GM13977 (cell line): ENCODE measurements around the gene ENSA.

Experiments
- DNase-seq: peaks from one replicate; pipeline ENCODE4 v3.0.0; 2012; ENCODE audit warnings: low spot score
- in situ Hi-C: fragments of 300-500 bp; cut with MboI; formaldehyde crosslinking; loops from one replicate; pipeline ENCODE4 v1.12.0; 2022; ENCODE audit warnings: low sequenced_read_pairs, low pct_unique_long_range_greater_than_20kb, mixed read lengths, inconsistent platforms; ENCODE audit not compliant: unreplicated experiment
- TF ChIP-seq, protein P1 (sequence below): IDR thresholded peaks from 2 replicates; pipeline ENCODE4 v1.5.1; 2012; ENCODE audit warnings: mild to moderate bottlenecking, control low read depth; ENCODE audit not compliant: insufficient read depth; ENCODE audit errors: extremely low read depth, missing control alignments

Gene ENSA

DNA sequence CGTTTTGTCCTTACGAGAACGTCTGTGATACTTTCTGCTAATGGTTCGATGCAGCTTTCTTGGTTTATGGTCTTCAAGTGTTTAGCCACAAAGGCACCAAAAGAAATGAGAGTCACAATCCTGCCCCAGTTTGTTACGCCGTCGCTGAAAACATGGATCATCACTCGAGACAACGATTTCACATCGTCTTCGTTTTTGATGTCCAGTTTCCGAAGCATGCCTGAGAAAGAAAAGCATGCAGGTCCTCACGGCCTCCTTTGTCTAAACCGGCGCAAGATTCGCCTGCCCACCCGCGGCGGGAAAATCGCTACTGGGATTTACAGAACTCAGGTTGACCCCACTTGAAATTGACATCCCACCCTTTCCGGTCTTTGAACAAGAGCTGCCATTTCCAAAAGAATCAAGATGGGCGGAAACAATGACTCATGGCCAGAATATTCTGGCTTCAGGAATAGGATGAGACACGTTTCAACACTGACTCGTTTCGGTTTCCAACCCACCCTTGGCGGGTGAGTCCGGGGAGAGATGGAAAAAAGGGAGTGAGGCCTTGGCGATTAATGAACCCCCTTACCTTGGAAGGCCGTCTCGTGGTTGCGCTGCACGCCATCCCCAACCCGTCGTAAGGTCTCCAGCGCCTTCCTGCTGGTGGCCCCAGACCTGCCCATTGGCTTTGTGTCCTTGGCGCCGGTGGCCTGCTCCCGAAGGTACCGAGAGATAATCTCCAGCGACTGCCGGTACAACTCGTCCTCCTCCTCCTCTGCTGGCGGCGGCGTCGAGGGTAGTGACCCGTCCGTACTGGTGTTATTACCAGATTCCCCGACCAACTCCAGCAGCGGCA lies 50.9 kb downstream of the ENSA start:
- TF ChIP-seq, protein P1, sequence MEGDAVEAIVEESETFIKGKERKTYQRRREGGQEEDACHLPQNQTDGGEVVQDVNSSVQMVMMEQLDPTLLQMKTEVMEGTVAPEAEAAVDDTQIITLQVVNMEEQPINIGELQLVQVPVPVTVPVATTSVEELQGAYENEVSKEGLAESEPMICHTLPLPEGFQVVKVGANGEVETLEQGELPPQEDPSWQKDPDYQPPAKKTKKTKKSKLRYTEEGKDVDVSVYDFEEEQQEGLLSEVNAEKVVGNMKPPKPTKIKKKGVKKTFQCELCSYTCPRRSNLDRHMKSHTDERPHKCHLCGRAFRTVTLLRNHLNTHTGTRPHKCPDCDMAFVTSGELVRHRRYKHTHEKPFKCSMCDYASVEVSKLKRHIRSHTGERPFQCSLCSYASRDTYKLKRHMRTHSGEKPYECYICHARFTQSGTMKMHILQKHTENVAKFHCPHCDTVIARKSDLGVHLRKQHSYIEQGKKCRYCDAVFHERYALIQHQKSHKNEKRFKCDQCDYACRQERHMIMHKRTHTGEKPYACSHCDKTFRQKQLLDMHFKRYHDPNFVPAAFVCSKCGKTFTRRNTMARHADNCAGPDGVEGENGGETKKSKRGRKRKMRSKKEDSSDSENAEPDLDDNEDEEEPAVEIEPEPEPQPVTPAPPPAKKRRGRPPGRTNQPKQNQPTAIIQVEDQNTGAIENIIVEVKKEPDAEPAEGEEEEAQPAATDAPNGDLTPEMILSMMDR = no peak
- in situ Hi-C loops = no loop called here
- no peak for DNase-seq

DNA sequence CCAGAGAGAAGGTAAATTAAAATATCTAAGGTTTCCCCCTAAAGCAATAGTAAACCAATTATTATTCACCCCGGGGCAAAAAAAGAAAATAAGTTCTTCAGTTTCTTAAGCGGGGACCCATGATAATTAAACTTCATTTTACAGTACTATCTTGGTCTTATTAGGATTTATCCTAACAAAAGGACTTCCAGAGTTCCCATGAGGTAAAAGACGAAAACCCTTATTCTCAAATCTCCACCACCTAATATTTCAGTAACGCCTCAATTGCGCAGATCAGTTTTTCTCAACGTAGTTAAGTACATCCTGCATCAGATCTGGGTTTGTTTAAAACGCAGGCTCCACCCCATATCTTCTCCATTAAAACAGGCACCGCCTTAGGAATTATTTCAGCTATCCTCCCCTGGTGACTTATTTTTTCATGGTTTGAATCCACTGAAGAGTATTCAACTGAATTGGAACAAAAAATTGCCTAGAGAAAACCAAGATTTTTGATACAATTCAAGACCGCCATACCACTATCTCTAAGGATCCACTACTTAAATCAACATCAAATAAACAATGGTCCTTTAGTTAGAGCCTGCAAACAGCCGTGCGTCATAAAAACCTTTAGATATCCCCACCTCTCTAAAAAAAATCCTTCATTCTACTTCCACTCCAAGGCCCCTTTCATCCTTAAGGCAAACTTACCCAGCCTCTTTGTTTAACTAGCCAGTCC lies 51.7 kb downstream of the ENSA start:
- in situ Hi-C loops = no loop called here
- no peak for DNase-seq
- TF ChIP-seq, protein P1 = no peak

DNA sequence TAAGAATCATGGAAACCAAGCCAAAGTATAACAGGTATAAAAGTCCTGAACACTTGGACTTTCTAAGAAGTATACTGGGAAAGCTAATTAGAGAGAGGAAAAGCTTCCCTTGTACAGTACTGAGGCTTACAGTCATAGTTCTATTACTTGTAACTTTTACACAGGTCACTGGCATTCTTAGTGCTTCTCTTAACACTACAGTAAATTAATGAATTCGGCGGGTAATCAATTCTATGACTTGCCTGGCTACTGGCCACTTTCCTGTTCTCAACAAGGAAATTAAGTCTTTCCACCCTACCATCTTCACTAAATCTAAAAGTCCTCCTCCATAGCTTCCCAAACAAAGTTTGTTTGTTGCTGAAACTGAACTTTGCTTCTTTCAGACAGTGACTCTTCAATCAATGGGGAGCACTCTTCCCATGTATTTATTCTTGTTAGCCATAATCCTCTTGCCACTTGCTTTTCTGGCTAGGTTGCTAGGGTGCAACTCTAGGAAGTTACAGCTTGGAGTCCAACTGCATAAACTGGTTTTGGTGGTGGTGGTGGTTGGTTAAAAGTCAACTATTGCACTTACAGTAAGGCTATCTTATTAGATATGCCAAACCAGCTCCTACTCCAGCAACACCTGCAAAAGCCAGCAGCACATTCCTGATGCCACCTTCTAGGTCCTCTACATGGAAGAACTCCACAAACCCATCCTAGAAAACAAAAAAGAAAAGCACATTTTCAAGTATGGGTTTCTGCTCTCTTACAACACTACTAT lies 52.4 kb downstream of the ENSA start:
- no peak for DNase-seq
- in situ Hi-C loops = no loop called here
- TF ChIP-seq, protein P1 = no peak

DNA sequence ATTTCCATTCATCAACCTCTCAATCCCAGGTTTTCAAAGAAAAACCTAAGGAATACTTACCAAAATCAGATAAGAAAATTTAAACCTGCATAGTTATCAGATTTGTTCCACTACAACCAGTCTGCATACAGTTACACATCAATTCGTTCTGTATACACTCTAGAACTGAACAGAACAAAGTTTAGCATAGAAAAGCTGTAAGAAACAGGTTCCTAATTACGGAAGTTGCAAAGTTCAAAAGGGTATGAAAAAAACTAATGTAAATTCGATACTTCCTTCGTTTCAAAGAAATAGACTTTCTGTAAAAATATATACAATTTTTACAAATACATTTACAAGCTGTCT lies 53.1 kb downstream of the ENSA start:
- TF ChIP-seq, protein P1 = no peak
- no peak for DNase-seq
- in situ Hi-C loops = no loop called here

DNA sequence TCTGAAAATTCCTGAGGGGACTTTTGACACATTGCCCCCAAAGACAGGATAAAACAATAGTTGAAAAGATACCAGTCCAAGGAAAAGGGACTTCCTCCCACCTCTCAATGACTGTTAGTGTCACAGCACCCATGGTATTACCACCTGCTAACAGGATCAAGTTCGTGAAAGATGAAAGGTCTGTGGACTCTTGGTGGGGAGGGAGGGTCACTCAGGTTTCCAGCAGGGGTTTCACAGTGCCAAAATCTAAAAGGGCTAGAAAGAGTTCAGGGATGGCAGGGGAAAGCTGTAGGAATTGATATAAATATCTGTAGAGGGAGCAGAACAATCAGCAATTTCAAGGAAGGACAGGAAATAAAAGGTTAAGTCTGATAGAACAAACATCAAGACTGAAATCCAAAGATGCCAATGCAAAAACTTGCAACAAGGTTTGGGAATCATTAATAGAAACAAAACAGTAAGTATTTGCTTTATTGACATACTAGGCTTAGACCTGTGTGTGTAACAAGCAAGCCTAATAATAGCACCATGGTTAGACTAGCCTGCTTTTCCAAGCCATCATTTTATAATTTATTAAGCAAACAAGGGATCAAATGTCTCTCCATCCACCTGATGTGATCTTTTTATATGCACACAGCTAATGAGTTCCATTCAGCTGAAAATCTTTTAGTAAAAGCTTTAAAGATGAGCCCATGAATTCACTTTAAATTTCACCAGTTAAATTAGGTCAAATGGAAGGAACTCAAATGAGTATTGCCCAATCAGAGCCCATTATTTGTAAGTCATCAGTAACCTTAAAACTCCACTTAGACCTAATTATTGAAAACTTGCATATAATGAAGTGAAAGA lies 53.7 kb downstream of the ENSA start:
- in situ Hi-C loops = no loop called here
- no peak for DNase-seq
- TF ChIP-seq, protein P1 = no peak

DNA sequence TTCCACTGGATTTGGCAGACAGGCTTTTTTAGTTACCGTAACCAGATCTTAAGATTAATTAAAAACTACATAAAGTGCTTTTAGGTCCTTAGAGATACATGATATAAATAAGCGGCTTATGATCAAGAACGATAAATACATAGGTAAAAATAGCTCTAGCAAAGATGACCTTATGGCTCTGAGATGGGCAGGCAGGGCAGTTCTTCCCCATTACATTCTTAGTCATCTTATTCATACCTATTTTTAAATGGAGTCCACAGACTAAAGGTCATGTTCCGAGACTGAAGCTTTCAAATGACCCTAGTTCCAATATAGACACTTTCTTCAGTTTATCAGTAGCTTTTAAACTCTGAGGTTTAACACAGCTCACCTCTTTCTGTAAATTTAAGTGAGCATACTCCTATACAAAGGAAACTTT lies 54.3 kb downstream of the ENSA start:
- in situ Hi-C loops = no loop called here
- TF ChIP-seq, protein P1 = no peak
- no peak for DNase-seq
